Left renal pelvis (tissue), 4 donors: Measurements from ENCODE around the gene ZFPM1. TPM values are rescaled to one million over a fixed set of nuclear protein-coding genes. Genes with fewer than 3 reads are reported as not detected.

ENCODE experiments used
- DNase-seq, 4 donors: peaks; one replicate each; pipeline ENCODE4 v3.0.0-alpha.2; 2013; ENCODE audit warnings: low read depth in 4 of 4, low spot score in 3 of 4
- polyA plus RNA-seq, 4 donors: library from polyadenylated mRNA; unstranded; fragments of 120-200 nt; gene quantifications; one replicate each; pipeline ENCODE4 v1.2.1, GENCODE V29; 2013; ENCODE audit not compliant: insufficient read length in 4 of 4

Gene ZFPM1
- polyA plus RNA-seq, 4 donors = 2.2 to 5.3 (median 2.7) TPM

DNA sequence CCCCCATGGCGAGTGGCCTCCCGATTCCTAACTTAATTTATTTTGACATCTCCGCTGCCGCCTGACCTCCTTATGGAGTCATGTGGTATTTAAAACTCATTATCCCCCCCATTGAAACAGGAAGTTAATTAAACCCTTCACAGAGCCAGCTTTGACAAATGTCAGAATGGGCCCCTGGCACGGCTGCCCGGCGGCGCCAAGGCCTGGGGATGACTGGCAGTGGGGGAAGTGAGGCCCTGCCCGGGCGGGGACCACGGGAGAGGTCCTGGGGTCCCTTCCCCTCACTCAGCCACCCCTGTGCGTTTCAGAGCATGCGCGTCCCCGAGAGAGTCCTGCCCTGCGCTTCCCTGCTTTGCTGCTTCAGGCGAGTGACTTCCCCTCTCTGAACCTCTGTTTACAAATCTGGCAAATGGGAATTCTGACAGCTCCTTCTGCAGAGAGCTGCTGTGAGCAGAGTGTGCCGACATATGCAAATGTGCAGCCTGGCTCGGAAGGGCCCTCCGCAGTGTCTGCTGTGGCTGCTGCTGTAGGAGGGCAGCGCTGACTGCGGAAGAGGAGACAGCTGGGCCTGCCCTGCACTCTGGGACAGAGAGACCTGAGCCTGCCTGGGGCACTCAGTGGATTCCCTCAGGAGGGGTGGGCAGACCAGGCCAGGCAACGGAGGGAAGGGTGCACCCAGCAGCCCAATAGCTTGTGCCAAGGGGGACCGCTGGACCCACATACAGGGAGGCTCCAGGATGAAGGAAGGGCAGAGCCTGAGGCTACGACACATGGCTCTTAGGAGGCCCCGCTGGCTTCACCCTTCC is 4.4 kb upstream of the ZFPM1 start:
- no peak for DNase-seq

- DNase-seq = no peak
Measured at GRCh38 chr16:88449267-88449561, 3.9 kb upstream of the ZFPM1 start.

DNA sequence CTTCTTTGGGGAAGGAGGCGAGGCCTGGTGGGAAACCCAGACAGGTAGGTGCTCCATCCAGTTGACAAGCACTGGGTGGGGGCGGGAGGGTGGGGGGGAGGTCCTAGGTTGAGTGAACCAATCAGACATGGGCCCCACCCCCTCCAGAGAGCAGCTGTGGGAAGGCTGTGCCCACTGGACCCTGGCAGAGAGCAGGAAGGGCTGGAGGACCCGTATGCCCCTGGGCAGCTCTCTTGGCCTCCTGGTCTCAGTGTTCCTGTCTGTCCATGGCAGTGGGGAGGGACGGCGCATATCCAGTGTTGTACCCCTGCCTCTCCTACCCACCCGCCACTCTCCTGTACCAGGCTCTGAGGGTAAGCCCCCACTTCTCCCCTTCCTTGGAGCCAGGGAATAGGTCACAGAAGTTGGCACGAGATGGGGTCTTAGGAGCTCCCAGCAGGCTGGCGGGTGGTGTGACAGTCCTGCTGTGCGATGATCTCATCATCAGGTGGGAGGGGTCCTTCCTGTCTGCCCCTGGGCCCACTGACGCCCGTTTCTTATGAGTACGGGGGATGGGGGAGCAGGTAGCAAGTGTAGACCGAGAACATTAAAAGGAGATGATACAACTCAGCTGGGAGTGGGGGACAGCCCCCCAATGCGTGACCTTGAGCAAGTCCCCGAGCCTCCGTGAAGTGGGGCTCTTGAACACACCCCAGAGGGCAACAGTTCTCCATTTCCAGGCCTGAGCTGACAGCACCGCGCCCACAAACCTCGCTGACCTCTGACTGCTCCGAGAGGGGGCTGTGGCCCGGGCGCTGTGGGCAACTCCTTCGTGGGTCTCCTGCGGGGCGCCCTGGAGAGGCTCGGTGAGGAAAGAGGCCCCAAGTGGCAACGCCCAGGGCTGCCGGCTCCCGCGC is 1.2 kb upstream of the ZFPM1 start:
- DNase-seq = no peak

GRCh38 chr16:88452482-88453216 is 431 bp upstream of the ZFPM1 start:
- peak; percentile 83 to 92 (median 88) for DNase-seq

GRCh38 chr16:88453611-88454522 is 787 bp downstream of the ZFPM1 start:
- no peak for DNase-seq

DNA sequence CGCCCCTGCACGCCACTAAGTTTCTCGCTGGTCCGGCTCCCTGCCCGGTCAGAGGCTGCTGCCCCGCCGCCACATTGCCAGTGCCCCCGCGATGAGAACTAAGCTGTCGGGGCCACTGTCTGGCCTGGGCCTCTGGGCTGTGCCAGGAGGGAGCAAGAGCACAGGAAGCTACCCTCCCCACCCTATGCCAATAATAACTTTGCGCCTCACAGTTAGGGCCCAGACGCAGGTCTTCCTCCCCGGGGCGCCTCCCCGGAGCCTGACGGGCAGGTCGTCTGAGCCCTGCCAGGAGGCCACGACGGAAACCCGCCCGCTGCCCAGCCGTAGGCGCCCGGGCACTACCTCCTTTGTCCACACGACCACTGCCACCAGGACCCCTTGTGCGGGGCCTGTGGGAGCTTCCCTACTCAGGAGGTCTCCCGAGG is 1.5 kb downstream of the ZFPM1 start:
- no peak for DNase-seq

GRCh38 chr16:88455610-88456355 is 2.7 kb downstream of the ZFPM1 start:
- DNase-seq = no peak

GRCh38 chr16:88456356-88457292 is 3.5 kb downstream of the ZFPM1 start:
- no peak for DNase-seq

GRCh38 chr16:88458039-88458772 is 5.1 kb downstream of the ZFPM1 start:
- DNase-seq = no peak

- no peak for DNase-seq
Measured at GRCh38 chr16:88458773-88459235, 5.7 kb downstream of the ZFPM1 start.

DNA sequence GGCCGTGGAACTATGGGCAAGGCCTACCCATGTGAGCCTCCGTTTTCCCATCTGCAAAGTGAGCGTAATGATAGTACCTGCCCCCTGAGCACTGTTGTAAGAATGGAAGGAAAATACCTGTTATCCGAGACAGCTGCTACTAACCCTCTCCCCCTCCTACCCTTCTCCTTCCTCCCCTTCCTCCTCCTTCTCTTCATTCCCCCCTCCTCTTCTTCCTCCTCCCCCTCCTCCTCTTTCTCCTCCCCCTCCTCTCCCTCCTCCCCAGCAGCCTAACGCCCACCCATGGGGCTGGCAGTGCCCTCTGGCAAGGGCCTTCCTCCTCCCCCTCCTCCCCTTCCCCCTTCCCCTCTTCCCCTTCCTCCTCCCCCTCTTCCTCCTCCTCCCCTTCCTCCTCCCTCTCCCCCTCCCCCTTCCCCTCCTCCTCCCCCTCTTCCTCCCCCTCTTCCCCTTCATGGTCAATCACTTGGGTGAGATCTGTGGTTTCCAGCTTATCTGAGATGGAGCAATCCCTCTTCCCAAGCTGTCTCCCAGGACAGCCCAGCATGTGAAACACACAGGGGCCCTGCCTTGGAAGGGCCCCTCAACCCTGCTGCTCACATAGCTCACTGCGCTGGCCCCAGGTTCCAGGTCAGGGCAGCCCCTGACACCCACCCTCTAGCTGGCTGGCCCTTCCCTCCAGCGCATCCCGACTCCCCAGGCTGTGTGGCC is 6.4 kb downstream of the ZFPM1 start:
- DNase-seq = no peak

- no peak for DNase-seq
Measured at GRCh38 chr16:88460496-88461330, 7.6 kb downstream of the ZFPM1 start.

- DNase-seq = no peak
Measured at GRCh38 chr16:88461331-88462269, 8.5 kb downstream of the ZFPM1 start.

- no peak for DNase-seq
Measured at GRCh38 chr16:88462396-88462795, 9.3 kb downstream of the ZFPM1 start.

GRCh38 chr16:88463411-88463810 is 10.3 kb downstream of the ZFPM1 start:
- DNase-seq = no peak
